Fibroblast of lung (primary cell): ENCODE data around the gene WWOX.

Source experiments
- EZH2 ChIP-seq: IDR thresholded peaks from 2 replicates; pipeline ENCODE4 v1.5.1; 2012; ENCODE audit warnings: low read length, control low read depth, mild to moderate bottlenecking; ENCODE audit errors: missing control alignments
- TF ChIP-seq, protein P1 (sequence below), 2 donors: IDR thresholded peaks in 1 of 2; conservative IDR thresholded peaks in 1 of 2; 1 replicate in 1 of 2; 2 replicates in 1 of 2; pipeline ENCODE4 v1.5.1; 2011 to 2012; ENCODE audit warnings: low read length in 2 of 2, control low read depth in 1 of 2, inconsistent platforms in 1 of 2, low read depth in 1 of 2, mild to moderate bottlenecking in 1 of 2

DNA sequence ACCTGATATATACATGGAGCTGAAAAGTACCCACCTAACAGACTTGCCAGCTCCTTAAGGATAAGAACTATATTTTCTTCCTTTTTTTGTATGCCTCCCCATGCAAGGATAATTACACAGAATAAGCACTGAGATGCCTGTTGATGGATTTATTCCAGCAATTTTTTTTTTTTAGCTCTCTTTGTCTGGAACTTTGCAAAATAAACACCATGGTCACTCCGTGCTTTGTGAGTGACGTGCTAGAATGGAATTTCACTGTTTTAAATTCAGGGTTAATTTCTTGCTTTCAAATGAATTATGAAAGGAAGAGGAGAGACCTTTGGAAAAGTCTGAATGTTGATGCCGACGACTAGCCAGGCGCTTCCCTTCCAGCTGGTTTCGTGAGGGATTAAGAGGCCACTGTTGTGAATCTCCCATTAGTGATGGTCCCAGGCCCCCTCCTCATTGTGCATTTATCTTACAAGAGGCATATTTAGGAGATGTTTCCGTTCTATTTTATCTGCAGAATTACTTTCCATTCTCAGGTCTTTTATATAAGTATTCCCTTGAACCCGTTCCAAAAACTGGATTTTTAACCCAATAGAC lies 529.1 kb downstream of the WWOX start:
- TF ChIP-seq, protein P1, sequence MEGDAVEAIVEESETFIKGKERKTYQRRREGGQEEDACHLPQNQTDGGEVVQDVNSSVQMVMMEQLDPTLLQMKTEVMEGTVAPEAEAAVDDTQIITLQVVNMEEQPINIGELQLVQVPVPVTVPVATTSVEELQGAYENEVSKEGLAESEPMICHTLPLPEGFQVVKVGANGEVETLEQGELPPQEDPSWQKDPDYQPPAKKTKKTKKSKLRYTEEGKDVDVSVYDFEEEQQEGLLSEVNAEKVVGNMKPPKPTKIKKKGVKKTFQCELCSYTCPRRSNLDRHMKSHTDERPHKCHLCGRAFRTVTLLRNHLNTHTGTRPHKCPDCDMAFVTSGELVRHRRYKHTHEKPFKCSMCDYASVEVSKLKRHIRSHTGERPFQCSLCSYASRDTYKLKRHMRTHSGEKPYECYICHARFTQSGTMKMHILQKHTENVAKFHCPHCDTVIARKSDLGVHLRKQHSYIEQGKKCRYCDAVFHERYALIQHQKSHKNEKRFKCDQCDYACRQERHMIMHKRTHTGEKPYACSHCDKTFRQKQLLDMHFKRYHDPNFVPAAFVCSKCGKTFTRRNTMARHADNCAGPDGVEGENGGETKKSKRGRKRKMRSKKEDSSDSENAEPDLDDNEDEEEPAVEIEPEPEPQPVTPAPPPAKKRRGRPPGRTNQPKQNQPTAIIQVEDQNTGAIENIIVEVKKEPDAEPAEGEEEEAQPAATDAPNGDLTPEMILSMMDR (conservative IDR thresholded peaks at IDR 0.05 in 1 of 2, IDR thresholded peaks at IDR 0.05 in 1 of 2; ENCODE audit: low read depth in 1 of 2, low read length in 2 of 2): no peak
- TF ChIP-seq EZH2: no peak
